Measurements from ENCODE around the gene TRPM3.

- TF ChIP-seq CTCF (IDR thresholded peaks at IDR 0.05) (no peak), POLR2AphosphoS5 (IDR thresholded peaks at IDR 0.05) (no peak), POLR2A (IDR thresholded peaks at IDR 0.05) (no peak)
Measured at GRCh38 chr9:70823284-70823683, 298.1 kb downstream of the TRPM3 start.
